B cell (primary cell): ENCODE results near the gene TTC38.

Experiments used
- EZH2 ChIP-seq: IDR thresholded peaks from 2 replicates; pipeline ENCODE4 v1.6.1; 2012; ENCODE audit warnings: borderline replicate concordance, low read depth, mild to moderate bottlenecking, moderate library complexity, low read length; ENCODE audit not compliant: insufficient read depth, poor library complexity, severe bottlenecking
- TF ChIP-seq, protein P1 (sequence below): fragments of 200-600 bp; IDR thresholded peaks from one replicate; pipeline ENCODE4 v1.8.0; 2022; ENCODE audit warnings: antibody characterized with exemption, mild to moderate bottlenecking

DNA sequence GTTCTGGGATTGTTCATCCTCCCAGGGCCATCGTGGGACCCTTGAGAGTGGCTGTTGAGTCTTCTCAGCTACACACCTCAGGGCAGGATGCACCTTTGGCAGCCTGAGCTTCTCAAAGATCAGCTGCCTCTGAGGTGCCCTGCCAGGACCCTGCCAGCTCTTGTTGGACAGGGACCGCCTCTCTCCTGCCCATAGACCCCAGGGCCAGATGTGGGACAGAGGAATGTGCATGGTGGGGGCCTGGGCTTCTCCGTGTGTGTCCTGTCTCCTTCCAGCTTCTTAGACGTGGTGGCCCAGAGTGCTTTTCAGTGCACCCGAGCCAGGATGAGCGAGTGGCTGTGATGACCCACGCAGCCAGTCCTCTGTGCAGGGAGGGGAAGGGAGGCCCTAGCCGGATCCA is 61.8 kb downstream of the TTC38 start:
- TF ChIP-seq EZH2, result no peak
- TF ChIP-seq, protein P1, sequence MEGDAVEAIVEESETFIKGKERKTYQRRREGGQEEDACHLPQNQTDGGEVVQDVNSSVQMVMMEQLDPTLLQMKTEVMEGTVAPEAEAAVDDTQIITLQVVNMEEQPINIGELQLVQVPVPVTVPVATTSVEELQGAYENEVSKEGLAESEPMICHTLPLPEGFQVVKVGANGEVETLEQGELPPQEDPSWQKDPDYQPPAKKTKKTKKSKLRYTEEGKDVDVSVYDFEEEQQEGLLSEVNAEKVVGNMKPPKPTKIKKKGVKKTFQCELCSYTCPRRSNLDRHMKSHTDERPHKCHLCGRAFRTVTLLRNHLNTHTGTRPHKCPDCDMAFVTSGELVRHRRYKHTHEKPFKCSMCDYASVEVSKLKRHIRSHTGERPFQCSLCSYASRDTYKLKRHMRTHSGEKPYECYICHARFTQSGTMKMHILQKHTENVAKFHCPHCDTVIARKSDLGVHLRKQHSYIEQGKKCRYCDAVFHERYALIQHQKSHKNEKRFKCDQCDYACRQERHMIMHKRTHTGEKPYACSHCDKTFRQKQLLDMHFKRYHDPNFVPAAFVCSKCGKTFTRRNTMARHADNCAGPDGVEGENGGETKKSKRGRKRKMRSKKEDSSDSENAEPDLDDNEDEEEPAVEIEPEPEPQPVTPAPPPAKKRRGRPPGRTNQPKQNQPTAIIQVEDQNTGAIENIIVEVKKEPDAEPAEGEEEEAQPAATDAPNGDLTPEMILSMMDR, result no peak
